A549 treated with AZD9567 at 1 μM for 4 hours (cell line): ENCODE data around the gene ETFDH. TPM values are rescaled to one million over a fixed set of nuclear protein-coding genes. Genes with fewer than 3 reads are reported as not detected.

Experiments
- total RNA-seq: library from RNA; stranded (reverse); fragments of 200-300 nt; extraction: Qiagen RNA extraction; gene quantifications from 5 replicates; pipeline ENCODE4 v1.2.3, GENCODE V29; 2022; ENCODE audit not compliant: insufficient read depth

ETFDH gene
- total RNA-seq: 3.3 to 4.8 TPM (median 4.6 TPM) in 5 replicates

GRCh38 chr4:158671915-158672806, at the start of gene ETFDH:
TSS of gene ETFDH (plus strand) at chr4:158672296. CDS start at chr4:158672457, 161 bp downstream.

GRCh38 chr4:158671665-158671914, 506 bp upstream of the ETFDH start, which contains the start of gene C4orf46:
TSS of gene C4orf46 (minus strand) at chr4:158671887. CDS start at chr4:158671801, 86 bp downstream.

GRCh38 chr4:158722917-158723793, 51.1 kb downstream of the ETFDH start, which contains the start of gene PPID:
TSS of gene PPID (minus strand) at chr4:158723396. CDS start at chr4:158723288, 108 bp downstream.

Other genes starting within 250 kb of the ETFDH start
- gene RXFP1, start 150.4 kb upstream of the ETFDH start, total RNA-seq: 0.02 TPM in 1 of 5 replicates, not detected in the others
- gene C4orf46, start 409 bp upstream of the ETFDH start, total RNA-seq: 7.2 to 10.5 TPM (median 7.8 TPM) in 5 replicates
- 30.7 to 40.3 TPM (median 32.3 TPM) in 5 replicates for gene PPID, start 51.1 kb downstream of the ETFDH start, total RNA-seq
- 5.0 to 9.1 TPM (median 5.4 TPM) in 5 replicates for gene FNIP2, start 96.7 kb downstream of the ETFDH start, total RNA-seq